LNCAP (cell line): ENCODE measurements around the gene HSPA4.

Source experiments
- CTCF ChIP-seq: fragments of 450-650 bp; IDR thresholded peaks from 2 replicates; pipeline ENCODE4 v1.5.1; 2017; ENCODE audit warnings: mild to moderate bottlenecking

The HSPA4 gene

GRCh38 chr5:133075572-133076536 lies 24.0 kb downstream of the HSPA4 start:
- TF ChIP-seq CTCF: no peak

- TF ChIP-seq CTCF: no peak
Observed at GRCh38 chr5:133079048-133079447, 27.2 kb downstream of the HSPA4 start.

GRCh38 chr5:133081036-133081435 lies 29.2 kb downstream of the HSPA4 start:
- no peak for TF ChIP-seq CTCF

- TF ChIP-seq CTCF: no peak
Observed at GRCh38 chr5:133081703-133082102, 29.9 kb downstream of the HSPA4 start.

- TF ChIP-seq CTCF: no peak
Observed at GRCh38 chr5:133082128-133082527, 30.3 kb downstream of the HSPA4 start.

GRCh38 chr5:133083901-133084300 lies 32.1 kb downstream of the HSPA4 start:
- no peak for TF ChIP-seq CTCF

- no peak for TF ChIP-seq CTCF
Observed at GRCh38 chr5:133086366-133086875, 34.6 kb downstream of the HSPA4 start.
